ENCODE results near the gene PRKRIP1. TPM values are rescaled to one million over a fixed set of nuclear protein-coding genes. Genes with fewer than 3 reads are reported as not detected.

PRKRIP1 gene
- total RNA-seq, 2 donors from 2014 or later = 16.0 to 18.8 TPM

GRCh38 chr7:102424787-102425218 is 28.6 kb downstream of the PRKRIP1 start:
- no peak for ATAC-seq
- intact Hi-C loops (cut with DNase I, micrococcal nuclease) = no loop called here
- DNase-seq = peak in 1 of 2 donors; percentile 38

GRCh38 chr7:102425639-102426267 is 29.6 kb downstream of the PRKRIP1 start:
- intact Hi-C loops (cut with DNase I, micrococcal nuclease) = no loop called here
- ATAC-seq (peak; percentile 60), DNase-seq (peak; percentile 71 to 80)

GRCh38 chr7:102426268-102427018 is 30.3 kb downstream of the PRKRIP1 start:
- intact Hi-C loops (cut with DNase I, micrococcal nuclease) = no loop called here
- DNase-seq (peak; percentile 55 to 69), ATAC-seq (peak; percentile 40)

- no peak for DNase-seq
- intact Hi-C loops (cut with DNase I, micrococcal nuclease) = no loop called here
- no peak for ATAC-seq
These were observed 30.8 kb downstream of the PRKRIP1 start for GRCh38 chr7:102427019-102427405.

- ATAC-seq (no peak), DNase-seq (no peak)
- intact Hi-C loops (cut with DNase I, micrococcal nuclease) = no loop called here
These were observed 33.2 kb downstream of the PRKRIP1 start for GRCh38 chr7:102429141-102429899.

GRCh38 chr7:102431617-102432298 is 35.6 kb downstream of the PRKRIP1 start:
- peak; percentile 81 for ATAC-seq
- DNase-seq = peak; percentile 60 to 65
- intact Hi-C loops (cut with DNase I, micrococcal nuclease) = no loop called here

GRCh38 chr7:102432442-102433218 is 36.5 kb downstream of the PRKRIP1 start:
- DNase-seq = no peak
- intact Hi-C loops (cut with DNase I, micrococcal nuclease) = no loop called here
- peak; percentile 17 for ATAC-seq

GRCh38 chr7:102433219-102434038 is 37.3 kb downstream of the PRKRIP1 start, which contains the start of gene ORAI2:
Gene ORAI2, plus strand, starts transcription at chr7:102433575. Its CDS starts 5,382 bp downstream, at chr7:102438957.
- intact Hi-C loops (cut with DNase I, micrococcal nuclease) = no loop called here
- peak; percentile 71 for ATAC-seq
- DNase-seq = peak; percentile 77 to 84

- intact Hi-C loops (cut with DNase I, micrococcal nuclease) = no loop called here
- DNase-seq = no peak
- ATAC-seq = no peak
These were observed 37.9 kb downstream of the PRKRIP1 start for GRCh38 chr7:102434039-102434486.

GRCh38 chr7:102436118-102436517 is 40.0 kb downstream of the PRKRIP1 start:
- intact Hi-C loops (cut with DNase I, micrococcal nuclease) = no loop called here
- DNase-seq (no peak), ATAC-seq (no peak)

- intact Hi-C loops (cut with DNase I, micrococcal nuclease) = no loop called here
- DNase-seq (no peak), ATAC-seq (peak; percentile 12)
These were observed 44.0 kb downstream of the PRKRIP1 start for GRCh38 chr7:102439963-102440795.

- ATAC-seq = no peak
- intact Hi-C loops (cut with DNase I, micrococcal nuclease) = no loop called here
- no peak for DNase-seq
These were observed 49.0 kb downstream of the PRKRIP1 start for GRCh38 chr7:102444961-102445673.

GRCh38 chr7:102445674-102446071 is 49.5 kb downstream of the PRKRIP1 start:
- ATAC-seq (no peak), DNase-seq (no peak)
- intact Hi-C loops (cut with DNase I, micrococcal nuclease) = no loop called here

GRCh38 chr7:102446387-102447156 is 50.4 kb downstream of the PRKRIP1 start:
- DNase-seq (no peak), ATAC-seq (no peak)
- intact Hi-C loops (cut with DNase I, micrococcal nuclease) = no loop called here

- intact Hi-C loops (cut with DNase I, micrococcal nuclease) = no loop called here
- ATAC-seq (no peak), DNase-seq (no peak)
These were observed 51.1 kb downstream of the PRKRIP1 start for GRCh38 chr7:102447311-102447710.

Measured in left colon (tissue), 2 donors.